GM19193 (cell line): Measurements from ENCODE around the gene MYRFL.

Source experiments
- POLR2A ChIP-seq: IDR thresholded peaks from 4 replicates; pipeline ENCODE4 v1.6.1; 2011; ENCODE audit not compliant: insufficient read depth, insufficient read length; ENCODE audit errors: extremely low read depth

The MYRFL gene

GRCh38 chr12:69904777-69905176 is 79.8 kb downstream of the MYRFL start:
- TF ChIP-seq POLR2A, result no peak

GRCh38 chr12:69905801-69906200 is 80.8 kb downstream of the MYRFL start:
- no peak for TF ChIP-seq POLR2A

GRCh38 chr12:69906411-69907216 is 81.6 kb downstream of the MYRFL start:
- TF ChIP-seq POLR2A, result no peak

- no peak for TF ChIP-seq POLR2A
These were observed 83.2 kb downstream of the MYRFL start for GRCh38 chr12:69908203-69908602.

- TF ChIP-seq POLR2A, result no peak
These were observed 85.7 kb downstream of the MYRFL start for GRCh38 chr12:69910694-69911093.

- TF ChIP-seq POLR2A, result no peak
These were observed 88.5 kb downstream of the MYRFL start for GRCh38 chr12:69913526-69913925.

GRCh38 chr12:69915964-69916363 is 90.9 kb downstream of the MYRFL start:
- TF ChIP-seq POLR2A, result no peak

- no peak for TF ChIP-seq POLR2A
These were observed 91.7 kb downstream of the MYRFL start for GRCh38 chr12:69916544-69917235.

GRCh38 chr12:69918287-69918686 is 93.3 kb downstream of the MYRFL start:
- no peak for TF ChIP-seq POLR2A

- TF ChIP-seq POLR2A, result no peak
These were observed 94.5 kb downstream of the MYRFL start for GRCh38 chr12:69919495-69919894.

GRCh38 chr12:69921831-69922230 is 96.8 kb downstream of the MYRFL start:
- TF ChIP-seq POLR2A, result no peak

GRCh38 chr12:69922999-69923398 is 98.0 kb downstream of the MYRFL start:
- TF ChIP-seq POLR2A, result no peak

GRCh38 chr12:69925291-69925690 is 100.3 kb downstream of the MYRFL start:
- no peak for TF ChIP-seq POLR2A

- no peak for TF ChIP-seq POLR2A
These were observed 102.1 kb downstream of the MYRFL start for GRCh38 chr12:69927164-69927563.

- TF ChIP-seq POLR2A, result no peak
These were observed 104.1 kb downstream of the MYRFL start for GRCh38 chr12:69929125-69929524.

- no peak for TF ChIP-seq POLR2A
These were observed 104.5 kb downstream of the MYRFL start for GRCh38 chr12:69929531-69929930.
